IMR-90 (cell line): ENCODE results near the gene MIPEP. TPM values are rescaled to one million over a fixed set of nuclear protein-coding genes. Genes with fewer than 3 reads are reported as not detected.

ENCODE experiments used
- ATAC-seq: fragments of 200-7000 bp; cut with Tn5 transposase; 2 replicates; pipeline ENCODE4 v1.9.1; 2020; ENCODE audit warnings: low read depth, mild to moderate bottlenecking, moderate library complexity
- BruUV-seq: library from RNA; stranded (reverse); fragments of 400-500 nt; replicated peaks from 2 replicates; lab custom pipeline; 2021; lab: Mats Ljungman, UMichigan
- CTCF ChIA-PET: fragments of 300-600 bp; formaldehyde crosslinking; extraction: SDS; loops from one replicate; lab custom pipeline; 2021; ENCODE audit warnings: antibody characterized with exemption; lab: Yijun Ruan, JAX
- POLR2A ChIA-PET: fragments of 300-600 bp; sonication (Branson Sonifier 250); formaldehyde crosslinking; loops from one replicate; lab custom pipeline; 2022; ENCODE audit warnings: antibody characterized with exemption; ENCODE audit not compliant: unreplicated experiment; lab: Charles Lee
- DNase-seq: peaks from one replicate; pipeline ENCODE4 v3.0.0; 2013
- H2AFZ ChIP-seq: replicated peaks from 2 replicates; pipeline ENCODE3; 2013; ENCODE audit warnings: low read length, mild to moderate bottlenecking; ENCODE audit not compliant: poor library complexity
- H2AK5ac ChIP-seq: 2 replicates; pipeline ENCODE4 v1.6.1; 2013; ENCODE audit warnings: low read depth, low read length, inconsistent platforms
- H2AK9ac ChIP-seq: replicated peaks from 2 replicates; pipeline ENCODE3; 2013; ENCODE audit warnings: mild to moderate bottlenecking, low read depth, low read length, moderate library complexity; ENCODE audit not compliant: poor library complexity
- H2BK120ac ChIP-seq: 2 replicates; pipeline ENCODE4 v1.6.1; 2013; ENCODE audit warnings: low read depth, low read length, inconsistent platforms
- H2BK15ac ChIP-seq: 3 replicates; pipeline ENCODE4 v1.6.1; 2013; ENCODE audit warnings: low read depth, low read length, inconsistent platforms
- H2BK20ac ChIP-seq: 2 replicates; pipeline ENCODE4 v1.6.1; 2013; ENCODE audit warnings: low read depth, mild to moderate bottlenecking, inconsistent platforms, low read length, moderate library complexity
- H2BK5ac ChIP-seq: 2 replicates; pipeline ENCODE4 v1.6.1; 2013; ENCODE audit warnings: mild to moderate bottlenecking, low read depth, low read length, inconsistent platforms; ENCODE audit not compliant: poor library complexity, severe bottlenecking
- H3K14ac ChIP-seq: replicated peaks from 2 replicates; pipeline ENCODE4 v1.6.1; 2013; ENCODE audit warnings: low read depth, low read length, inconsistent platforms
- H3K18ac ChIP-seq: 2 replicates; pipeline ENCODE4 v1.6.1; 2013; ENCODE audit warnings: low read depth, low read length, control low read depth
- H3K23ac ChIP-seq: 2 replicates; pipeline ENCODE4 v1.6.1; 2013; ENCODE audit warnings: low read depth, low read length, inconsistent platforms
- H3K27ac ChIP-seq: 2 replicates; pipeline ENCODE4 v1.5.1; 2013; ENCODE audit warnings: mild to moderate bottlenecking, control low read depth, low read length; ENCODE audit not compliant: insufficient read depth
- H3K27me3 ChIP-seq: 2 replicates; pipeline ENCODE4 v1.6.1; 2013; ENCODE audit warnings: low read length; ENCODE audit not compliant: control insufficient read depth, insufficient read depth
- H3K36me3 ChIP-seq: 2 replicates; pipeline ENCODE4 v1.6.1; 2013; ENCODE audit warnings: low read length, mixed read lengths; ENCODE audit not compliant: control insufficient read depth, insufficient read depth
- H3K4ac ChIP-seq: 2 replicates; pipeline ENCODE4 v1.6.1; 2013; ENCODE audit warnings: low read depth, low read length, inconsistent platforms
- H3K4me1 ChIP-seq: 2 replicates; pipeline ENCODE4 v1.6.1; 2013; ENCODE audit warnings: low read length, mixed read lengths; ENCODE audit not compliant: control insufficient read depth, insufficient read depth
- H3K4me2 ChIP-seq: 2 replicates; pipeline ENCODE4 v1.6.1; 2013; ENCODE audit warnings: low read depth, mild to moderate bottlenecking, control low read depth, low read length, moderate library complexity
- H3K4me3 ChIP-seq: 2 replicates; pipeline ENCODE4 v1.5.1; 2013; ENCODE audit warnings: low read depth, mild to moderate bottlenecking, control low read depth, low read length, moderate library complexity; ENCODE audit not compliant: insufficient read depth
- H3K56ac ChIP-seq: 2 replicates; pipeline ENCODE4 v1.6.1; 2013; ENCODE audit warnings: low read length, inconsistent platforms; ENCODE audit not compliant: insufficient read depth; ENCODE audit errors: extremely low read depth
- H3K79me1 ChIP-seq, 2 experiments: 2 replicates each; pipeline ENCODE4 v1.6.1; 2013; ENCODE audit warnings: low read length in 2 of 2, inconsistent platforms in 1 of 2, low read depth in 1 of 2
- H3K9ac ChIP-seq: 2 replicates; pipeline ENCODE4 v1.6.1; 2013; ENCODE audit warnings: low read depth, low read length, control low read depth
- H3K9me1 ChIP-seq: 2 replicates; pipeline ENCODE4 v1.6.1; 2013; ENCODE audit warnings: low read length, inconsistent platforms; ENCODE audit not compliant: insufficient read depth
- H3K9me3 ChIP-seq: 2 replicates; pipeline ENCODE4 v1.6.1; 2013; ENCODE audit warnings: low read length; ENCODE audit not compliant: control insufficient read depth, insufficient read depth
- H4K20me1 ChIP-seq: 2 replicates; pipeline ENCODE4 v1.6.1; 2013; ENCODE audit warnings: low read length, inconsistent platforms; ENCODE audit not compliant: insufficient read depth
- H4K5ac ChIP-seq: 2 replicates; pipeline ENCODE4 v1.6.1; 2013; ENCODE audit warnings: mild to moderate bottlenecking, low read depth, low read length, control low read depth
- H4K8ac ChIP-seq, 2 experiments: 2 replicates each; pipeline ENCODE4 v1.6.1; 2013; ENCODE audit warnings: low read depth in 2 of 2, low read length in 2 of 2, control low read depth in 1 of 2, inconsistent platforms in 1 of 2
- H4K91ac ChIP-seq: 2 replicates; pipeline ENCODE4 v1.6.1; 2013; ENCODE audit warnings: low read depth, low read length, inconsistent platforms; ENCODE audit not compliant: insufficient read depth
- BHLHE40 ChIP-seq: fragments of 150-350 bp; IDR thresholded peaks from 2 replicates; pipeline ENCODE4 v1.6.1; 2016; ENCODE audit warnings: mild to moderate bottlenecking, low read depth, low read length
- CHD1 ChIP-seq: IDR thresholded peaks from 2 replicates; pipeline ENCODE4 v1.6.1; 2012; ENCODE audit warnings: low read depth, low read length, improper control_type of control experiment
- CTCF ChIP-seq: conservative IDR thresholded peaks from 2 replicates; pipeline ENCODE4 v1.5.1; 2012; ENCODE audit warnings: mild to moderate bottlenecking, low read depth, low read length, improper control_type of control experiment
- ELK1 ChIP-seq: fragments of 150-350 bp; IDR thresholded peaks from 2 replicates; pipeline ENCODE4 v1.6.1; 2016; ENCODE audit warnings: low read depth, mild to moderate bottlenecking, low read length, moderate library complexity, borderline replicate concordance
- FOS ChIP-seq: fragments of 150-350 bp; IDR thresholded peaks from 2 replicates; pipeline ENCODE4 v1.6.1; 2016; ENCODE audit warnings: low read depth, low read length
- MAFK ChIP-seq: IDR thresholded peaks from 2 replicates; pipeline ENCODE4 v1.6.1; 2012; ENCODE audit warnings: low read depth, low read length, improper control_type of control experiment
- NFE2L2 ChIP-seq: fragments of 150-350 bp; IDR thresholded peaks from 2 replicates; pipeline ENCODE4 v1.6.1; 2016; ENCODE audit warnings: low read depth, mild to moderate bottlenecking, low read length
- RAD21 ChIP-seq: IDR thresholded peaks from 2 replicates; pipeline ENCODE4 v1.6.1; 2012; ENCODE audit warnings: low read length, improper control_type of control experiment
- RCOR1 ChIP-seq: IDR thresholded peaks from 2 replicates; pipeline ENCODE4 v1.6.1; 2012; ENCODE audit warnings: mild to moderate bottlenecking, low read length, improper control_type of control experiment; ENCODE audit not compliant: insufficient replicate concordance
- RFX5 ChIP-seq: IDR thresholded peaks from 2 replicates; pipeline ENCODE4 v1.8.0; 2012; ENCODE audit warnings: low read depth, mild to moderate bottlenecking, low read length, moderate library complexity
- SMC3 ChIP-seq: fragments of 150-350 bp; IDR thresholded peaks from 2 replicates; pipeline ENCODE4 v1.6.1; 2016; ENCODE audit warnings: low read depth, mild to moderate bottlenecking, antibody characterized with exemption, low read length, moderate library complexity
- USF2 ChIP-seq: fragments of 150-350 bp; IDR thresholded peaks from 2 replicates; pipeline ENCODE4 v1.6.1; 2017; ENCODE audit warnings: mild to moderate bottlenecking, antibody characterized with exemption, low read length, low read depth
- WGBS, 2 experiments: methylation state at CpG; one replicate each; pipeline versions ENCODE4 v1.1.5 to v1.1.7; 2013; ENCODE audit warnings: missing lambda C conversion rate in 2 of 2; ENCODE audit not compliant: insufficient read length in 1 of 2; ENCODE audit errors: extremely low coverage in 2 of 2; 5-methylcytosine and 5-hydroxymethylcytosine counted together
- dilution Hi-C: fragments of 300-500 bp; cut with HindIII; formaldehyde crosslinking; loops from one replicate; pipeline ENCODE4 v1.14.3; 2018; ENCODE audit warnings: low sequenced_read_pairs; ENCODE audit not compliant: unreplicated experiment
- in situ Hi-C: fragments of 300-500 bp; cut with MboI; formaldehyde crosslinking; loops from 3 replicates; pipeline ENCODE4 v1.14.3; 2019; ENCODE audit warnings: low sequenced_read_pairs, inconsistent platforms, mixed read lengths
- intact Hi-C: fragments of 100-400 bp; cut with micrococcal nuclease; formaldehyde crosslinking; loops from 2 replicates; pipeline ENCODE4 v1.10.0; 2022
- polyA plus RNA-seq, 3 experiments: library from polyadenylated mRNA; depleted of rRNA; stranded (reverse); fragments of >200 nt; gene quantifications; 2 replicates each; pipeline ENCODE4 v1.2.3, GENCODE V29; 2012; ENCODE audit warnings: low replicate concordance in 1 of 3
- total RNA-seq: library from RNA; depleted of rRNA; stranded (reverse); fragments of >200 nt; gene quantifications from 2 replicates; pipeline ENCODE4 v1.2.3, GENCODE V29; 2012

MIPEP gene
- total and polyA plus RNA-seq, 2 of the 4 experiments (the other 2 are of a cell fraction), result 15.0 to 21.5 TPM

- intact Hi-C loops, result no loop called here
- no peak overlapping the region; the same call in 1 of the 2 replicates for H4K5ac ChIP-seq
- no peaks in the 10 kb centered on the region for H3K36me3 ChIP-seq
- no peak overlapping the region; a peak in 1 of 4 replicates for H4K8ac ChIP-seq
- no peak overlapping the region for H2AFZ ChIP-seq
- dilution Hi-C loops, result no loop called here
- no peak overlapping the region for H3K23ac ChIP-seq
- H3K9ac ChIP-seq, result no peak overlapping the region
- ATAC-seq (no peak), DNase-seq (no peak)
- peaks cover 3% of the 10 kb centered on the region; the same call in 1 of the 2 replicates for H3K4me1 ChIP-seq
- no peak overlapping the region for H3K4ac ChIP-seq
- H3K18ac ChIP-seq, result peak overlapping the region; percentile 46
- H3K27me3 ChIP-seq, result no peaks in the 10 kb centered on the region
- WGBS, 2 experiments, result no CpG with 5 or more reads among the region's 3 CpGs
- H3K4me2 ChIP-seq, result no peak overlapping the region
- no peak overlapping the region for H3K56ac ChIP-seq
- no peak overlapping the region for H2BK5ac ChIP-seq
- H4K91ac ChIP-seq, result no peak overlapping the region
- H3K9me3 ChIP-seq, result peaks cover 3% of the 10 kb centered on the region; the same call in 1 of the 2 replicates
- H2BK20ac ChIP-seq, result no peak overlapping the region
- H2BK120ac ChIP-seq, result no peak overlapping the region
- CTCF ChIA-PET, result no interaction called here
- in situ Hi-C loops, result no loop called here
- H3K79me1 ChIP-seq, result no peaks in the 10 kb centered on the region; a peak in 1 of 4 replicates
- H3K27ac ChIP-seq, result no peak overlapping the region; the same call in 1 of the 2 replicates
- no peak overlapping the region for H3K4me3 ChIP-seq
- no peak overlapping the region for H3K14ac ChIP-seq
- no peak overlapping the region for H2AK5ac ChIP-seq
- H3K9me1 ChIP-seq, result peaks cover 7% of the 10 kb centered on the region; the same call in 1 of the 2 replicates
- no TSS peak for BruUV-seq
- POLR2A ChIA-PET, result no interaction called here
- H2BK15ac ChIP-seq, result no peak overlapping the region
- TF ChIP-seq RAD21, result no peak
- no peak for TF ChIP-seq ELK1
- no peak for TF ChIP-seq BHLHE40
- no peak for TF ChIP-seq CTCF
- no peak for TF ChIP-seq NFE2L2
- no peak for TF ChIP-seq FOS
- TF ChIP-seq SMC3, result no peak
- TF ChIP-seq RCOR1, result no peak
- TF ChIP-seq MAFK, result no peak
- TF ChIP-seq USF2, result no peak
- TF ChIP-seq RFX5, result no peak
- no peak for TF ChIP-seq CHD1
- no peak overlapping the region for H2AK9ac ChIP-seq
- H4K20me1 ChIP-seq, result no peaks in the 10 kb centered on the region
These were observed 177.8 kb downstream of the MIPEP start for GRCh38 chr13:23711355-23711754.
